Neural crest cell (in vitro differentiated cells): Measurements from ENCODE around the gene HDLBP. TPM values are rescaled to one million over a fixed set of nuclear protein-coding genes. Genes with fewer than 3 reads are reported as not detected.
A peak's percentile ranks its signal among the peaks of the same experiment; 100 is the strongest.

Experiments
- DNase-seq: peaks from one replicate; pipeline ENCODE4 v3.0.0; 2021; ENCODE audit warnings: low read depth, mixed read lengths, low spot score
- H3K27ac Mint-ChIP-seq: one replicate; pipeline ENCODE4 v1.8.0; 2021; ENCODE audit warnings: mild to moderate bottlenecking, mixed read lengths; ENCODE audit not compliant: unreplicated experiment
- H3K27me3 Mint-ChIP-seq: 2 replicates; pipeline ENCODE4 v1.8.0; 2021; ENCODE audit warnings: low read depth, mild to moderate bottlenecking, mixed read lengths
- H3K36me3 Mint-ChIP-seq: 2 replicates; pipeline ENCODE4 v1.8.0; 2021; ENCODE audit warnings: low read depth, mild to moderate bottlenecking, mixed read lengths
- H3K4me1 Mint-ChIP-seq: 2 replicates; pipeline ENCODE4 v1.8.0; 2021; ENCODE audit warnings: mixed read lengths
- H3K4me3 Mint-ChIP-seq: one replicate; pipeline ENCODE4 v1.8.0; 2021; ENCODE audit warnings: mild to moderate bottlenecking, mixed read lengths
- H3K9me3 Mint-ChIP-seq: 2 replicates; pipeline ENCODE4 v1.8.0; 2021; ENCODE audit warnings: mixed read lengths
- total RNA-seq: library from RNA; stranded (reverse); gene quantifications from 2 replicates; pipeline ENCODE4 v1.2.1, GENCODE V29; 2021
- TF ChIP-seq, protein P1 (sequence below): fragments of 200-600 bp; sonication (generic); conservative IDR thresholded peaks from 2 replicates; pipeline ENCODE4 v1.5.0; 2021; ENCODE audit warnings: antibody characterized with exemption, mild to moderate bottlenecking

Gene HDLBP
- total RNA-seq, 1 donor from 2014 or later = 333 TPM

DNA sequence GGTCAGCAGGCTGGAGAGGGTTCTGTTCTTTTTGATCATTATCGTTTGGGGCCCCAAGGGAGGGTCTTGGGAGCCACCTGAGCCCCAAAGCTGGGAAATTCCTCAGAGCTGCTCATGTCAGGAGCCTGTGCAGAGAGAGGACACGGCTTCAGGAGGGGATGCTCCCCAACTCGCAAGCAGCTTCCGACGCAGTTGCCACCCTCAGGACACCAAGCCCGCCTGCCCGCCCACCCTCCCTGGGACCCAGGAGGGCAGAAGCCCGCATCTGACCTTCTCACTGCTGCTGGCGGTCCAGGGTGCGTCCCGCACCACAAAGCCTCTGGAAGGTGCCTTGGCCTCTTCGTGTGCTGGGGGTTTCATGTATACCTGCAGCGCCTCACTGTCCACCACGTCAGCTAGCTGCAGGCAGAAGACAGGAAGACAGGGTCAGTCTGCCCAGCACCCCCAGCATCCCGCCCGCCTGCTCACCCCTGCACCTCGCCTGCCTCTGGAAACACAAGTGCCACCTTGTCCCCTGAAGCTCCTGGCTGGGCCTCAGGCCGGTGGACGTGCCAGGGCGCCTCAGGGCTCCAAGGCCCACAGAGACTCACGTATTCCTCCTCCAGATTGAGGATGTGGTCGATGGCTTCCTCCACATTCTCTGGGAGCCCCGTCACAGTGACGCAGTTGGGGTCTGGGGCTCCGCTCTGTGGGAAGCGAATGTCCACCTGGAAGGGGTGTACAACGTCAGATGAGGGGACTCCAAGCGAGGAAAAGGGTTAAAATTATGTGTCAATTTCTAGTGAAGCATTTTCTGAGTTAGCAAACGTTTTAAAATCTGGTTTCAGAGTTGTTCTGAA lies 85.7 kb downstream of the HDLBP start:
- no peaks in the 10 kb centered on the region for H3K9me3 Mint-ChIP-seq
- H3K4me3 Mint-ChIP-seq = no peak overlapping the region
- DNase-seq = no peak
- H3K36me3 Mint-ChIP-seq = peaks cover 11% of the 10 kb centered on the region
- TF ChIP-seq, protein P1, sequence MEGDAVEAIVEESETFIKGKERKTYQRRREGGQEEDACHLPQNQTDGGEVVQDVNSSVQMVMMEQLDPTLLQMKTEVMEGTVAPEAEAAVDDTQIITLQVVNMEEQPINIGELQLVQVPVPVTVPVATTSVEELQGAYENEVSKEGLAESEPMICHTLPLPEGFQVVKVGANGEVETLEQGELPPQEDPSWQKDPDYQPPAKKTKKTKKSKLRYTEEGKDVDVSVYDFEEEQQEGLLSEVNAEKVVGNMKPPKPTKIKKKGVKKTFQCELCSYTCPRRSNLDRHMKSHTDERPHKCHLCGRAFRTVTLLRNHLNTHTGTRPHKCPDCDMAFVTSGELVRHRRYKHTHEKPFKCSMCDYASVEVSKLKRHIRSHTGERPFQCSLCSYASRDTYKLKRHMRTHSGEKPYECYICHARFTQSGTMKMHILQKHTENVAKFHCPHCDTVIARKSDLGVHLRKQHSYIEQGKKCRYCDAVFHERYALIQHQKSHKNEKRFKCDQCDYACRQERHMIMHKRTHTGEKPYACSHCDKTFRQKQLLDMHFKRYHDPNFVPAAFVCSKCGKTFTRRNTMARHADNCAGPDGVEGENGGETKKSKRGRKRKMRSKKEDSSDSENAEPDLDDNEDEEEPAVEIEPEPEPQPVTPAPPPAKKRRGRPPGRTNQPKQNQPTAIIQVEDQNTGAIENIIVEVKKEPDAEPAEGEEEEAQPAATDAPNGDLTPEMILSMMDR = no peak
- peaks cover 4% of the 10 kb centered on the region for H3K4me1 Mint-ChIP-seq
- H3K27me3 Mint-ChIP-seq = no peaks in the 10 kb centered on the region
- H3K27ac Mint-ChIP-seq = no peak overlapping the region

GRCh38 chr2:241228860-241229516 lies 86.5 kb downstream of the HDLBP start:
- TF ChIP-seq, protein P1 = no peak
- H3K27ac Mint-ChIP-seq = peak overlapping the region; percentile 40
- DNase-seq = no peak
- H3K27me3 Mint-ChIP-seq = peaks cover 3% of the 10 kb centered on the region
- peaks cover 12% of the 10 kb centered on the region for H3K4me1 Mint-ChIP-seq
- H3K9me3 Mint-ChIP-seq = no peaks in the 10 kb centered on the region
- no peak overlapping the region for H3K4me3 Mint-ChIP-seq
- H3K36me3 Mint-ChIP-seq = peaks cover 8% of the 10 kb centered on the region

- Mint-ChIP-seq H3K4me3 (no peak overlapping the region), H3K4me1 (peaks cover 18% of the 10 kb centered on the region), H3K27ac (no peak overlapping the region), H3K9me3 (no peaks in the 10 kb centered on the region), H3K27me3 (peaks cover 3% of the 10 kb centered on the region), H3K36me3 (peaks cover 8% of the 10 kb centered on the region)
- TF ChIP-seq, protein P1 = no peak
- DNase-seq = no peak
Measured at GRCh38 chr2:241228081-241228859, 87.2 kb downstream of the HDLBP start.

GRCh38 chr2:241227594-241227993 lies 87.9 kb downstream of the HDLBP start:
- no peaks in the 10 kb centered on the region for H3K9me3 Mint-ChIP-seq
- H3K27ac Mint-ChIP-seq = no peak overlapping the region
- H3K27me3 Mint-ChIP-seq = peaks cover 3% of the 10 kb centered on the region
- DNase-seq = no peak
- H3K4me3 Mint-ChIP-seq = no peak overlapping the region
- H3K4me1 Mint-ChIP-seq = peaks cover 21% of the 10 kb centered on the region
- peaks cover 7% of the 10 kb centered on the region for H3K36me3 Mint-ChIP-seq
- TF ChIP-seq, protein P1 = no peak

DNA sequence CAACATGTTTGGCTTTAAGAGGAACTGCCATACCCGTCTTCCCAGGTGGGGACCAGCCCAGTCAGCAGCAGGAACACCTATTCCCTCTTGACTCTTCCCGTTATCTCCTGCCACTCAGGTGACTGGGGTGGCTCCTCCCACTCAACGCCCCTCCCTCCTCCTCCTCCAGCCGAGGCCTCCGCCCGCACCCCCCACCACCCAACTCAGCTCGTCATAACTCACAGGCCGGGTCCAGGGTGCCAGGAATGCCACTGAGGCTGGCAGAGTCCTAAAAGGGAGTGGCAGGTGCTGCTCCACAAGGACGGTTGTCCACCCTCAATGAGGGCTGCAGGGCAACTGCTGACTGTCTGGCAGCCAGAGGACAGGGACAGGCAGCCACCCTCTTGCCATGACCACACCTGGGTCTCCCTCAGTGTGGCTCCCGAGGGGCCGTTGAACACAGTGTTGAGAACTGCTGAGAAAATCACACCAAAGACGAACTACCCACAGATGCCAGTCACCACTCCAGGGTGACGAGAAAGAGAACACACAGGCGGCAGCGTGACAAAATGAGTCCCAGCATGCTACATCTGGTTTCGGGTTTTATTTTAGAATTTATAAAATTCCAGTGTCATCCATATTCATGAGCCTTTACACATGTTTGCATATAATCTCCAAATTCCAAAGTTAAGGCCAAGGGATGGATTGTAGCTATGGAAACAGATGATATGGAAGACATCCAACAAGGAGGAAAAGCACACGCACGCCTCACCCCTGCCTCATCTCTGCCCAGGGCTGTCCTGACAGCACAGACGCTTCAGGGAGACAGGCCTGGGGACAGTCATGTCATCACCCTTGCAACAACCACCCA lies 88.5 kb downstream of the HDLBP start:
- peaks cover 25% of the 10 kb centered on the region for H3K4me1 Mint-ChIP-seq
- no peaks in the 10 kb centered on the region for H3K9me3 Mint-ChIP-seq
- no peak overlapping the region for H3K27ac Mint-ChIP-seq
- H3K4me3 Mint-ChIP-seq = no peak overlapping the region
- TF ChIP-seq, protein P1 = no peak
- peaks cover 5% of the 10 kb centered on the region for H3K36me3 Mint-ChIP-seq
- H3K27me3 Mint-ChIP-seq = peaks cover 3% of the 10 kb centered on the region
- DNase-seq = no peak
